Neutrophil (primary cell): ENCODE measurements around the gene AHNAK.

ENCODE experiments used
- H3K27ac ChIP-seq: fragments of 200-600 bp; sonication (generic); 2 replicates; pipeline ENCODE4 v1.5.1; 2016; ENCODE audit warnings: mild to moderate bottlenecking, moderate library complexity
- H3K27me3 ChIP-seq: fragments of 200-600 bp; sonication (generic); 2 replicates; pipeline ENCODE4 v1.6.0; 2016; ENCODE audit warnings: mild to moderate bottlenecking
- H3K36me3 ChIP-seq: fragments of 200-600 bp; sonication (generic); 2 replicates; pipeline ENCODE4 v1.5.1; 2017
- H3K4me1 ChIP-seq, 2 experiments: fragments of 200-600 bp in 1 of 2; sonication (generic) in 1 of 2; 1 replicate in 1 of 2; 2 replicates in 1 of 2; pipeline versions ENCODE4 v1.5.1 to v1.6.1; 2013 to 2016; ENCODE audit warnings: low read depth in 1 of 2, low read length in 1 of 2, mild to moderate bottlenecking in 1 of 2, moderate library complexity in 1 of 2; ENCODE audit not compliant: control insufficient read depth in 1 of 2, insufficient read depth in 1 of 2
- H3K4me3 ChIP-seq, 2 experiments: fragments of 200-600 bp in 1 of 2; sonication (generic) in 1 of 2; 1 replicate in 1 of 2; 2 replicates in 1 of 2; pipeline ENCODE4 v1.5.1; 2013 to 2016; ENCODE audit warnings: low read depth in 1 of 2, low read length in 1 of 2, mild to moderate bottlenecking in 1 of 2, moderate library complexity in 1 of 2
- H3K9me3 ChIP-seq: fragments of 200-600 bp; sonication (generic); 2 replicates; pipeline ENCODE4 v1.5.1; 2016
- TF ChIP-seq, protein P1 (sequence below): fragments of 200-600 bp; sonication (generic); IDR thresholded peaks from 2 replicates; pipeline ENCODE4 v1.5.1; 2016; ENCODE audit warnings: antibody characterized with exemption

The AHNAK gene

GRCh38 chr11:62423012-62423411, 123.6 kb downstream of the AHNAK start:
- no peak overlapping the region for H3K4me3 ChIP-seq
- H3K4me1 ChIP-seq, result peaks cover 8 to 18% of the 10 kb centered on the region in 2 experiments
- peaks cover 12% of the 10 kb centered on the region for H3K27me3 ChIP-seq
- H3K27ac ChIP-seq, result no peak overlapping the region
- no peaks in the 10 kb centered on the region for H3K9me3 ChIP-seq
- TF ChIP-seq, protein P1, sequence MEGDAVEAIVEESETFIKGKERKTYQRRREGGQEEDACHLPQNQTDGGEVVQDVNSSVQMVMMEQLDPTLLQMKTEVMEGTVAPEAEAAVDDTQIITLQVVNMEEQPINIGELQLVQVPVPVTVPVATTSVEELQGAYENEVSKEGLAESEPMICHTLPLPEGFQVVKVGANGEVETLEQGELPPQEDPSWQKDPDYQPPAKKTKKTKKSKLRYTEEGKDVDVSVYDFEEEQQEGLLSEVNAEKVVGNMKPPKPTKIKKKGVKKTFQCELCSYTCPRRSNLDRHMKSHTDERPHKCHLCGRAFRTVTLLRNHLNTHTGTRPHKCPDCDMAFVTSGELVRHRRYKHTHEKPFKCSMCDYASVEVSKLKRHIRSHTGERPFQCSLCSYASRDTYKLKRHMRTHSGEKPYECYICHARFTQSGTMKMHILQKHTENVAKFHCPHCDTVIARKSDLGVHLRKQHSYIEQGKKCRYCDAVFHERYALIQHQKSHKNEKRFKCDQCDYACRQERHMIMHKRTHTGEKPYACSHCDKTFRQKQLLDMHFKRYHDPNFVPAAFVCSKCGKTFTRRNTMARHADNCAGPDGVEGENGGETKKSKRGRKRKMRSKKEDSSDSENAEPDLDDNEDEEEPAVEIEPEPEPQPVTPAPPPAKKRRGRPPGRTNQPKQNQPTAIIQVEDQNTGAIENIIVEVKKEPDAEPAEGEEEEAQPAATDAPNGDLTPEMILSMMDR, result no peak
- H3K36me3 ChIP-seq, result no peaks in the 10 kb centered on the region

- H3K4me1 ChIP-seq, result peaks cover 7 to 9% of the 10 kb centered on the region in 2 experiments
- no peak overlapping the region for H3K27ac ChIP-seq
- H3K36me3 ChIP-seq, result no peaks in the 10 kb centered on the region
- no peak overlapping the region for H3K4me3 ChIP-seq
- no peaks in the 10 kb centered on the region for H3K9me3 ChIP-seq
- TF ChIP-seq, protein P1, result no peak
- peaks cover 12% of the 10 kb centered on the region for H3K27me3 ChIP-seq
Measured at GRCh38 chr11:62421996-62422395, 124.6 kb downstream of the AHNAK start.

- H3K27ac ChIP-seq, result no peak overlapping the region
- H3K9me3 ChIP-seq, result no peaks in the 10 kb centered on the region
- no peak overlapping the region for H3K4me3 ChIP-seq
- TF ChIP-seq, protein P1, result no peak
- H3K36me3 ChIP-seq, result no peaks in the 10 kb centered on the region
- peaks cover 12% of the 10 kb centered on the region for H3K27me3 ChIP-seq
- no peaks in the 10 kb centered on the region for H3K4me1 ChIP-seq
Measured at GRCh38 chr11:62420882-62421281, 125.7 kb downstream of the AHNAK start.

- Histone ChIP-seq H3K27me3 (peaks cover 12% of the 10 kb centered on the region), H3K27ac (no peak overlapping the region), H3K4me1 (no peaks in the 10 kb centered on the region), H3K4me3 (no peak overlapping the region), H3K36me3 (no peaks in the 10 kb centered on the region), H3K9me3 (no peaks in the 10 kb centered on the region)
- TF ChIP-seq, protein P1, result no peak
Measured at GRCh38 chr11:62419943-62420342, 126.7 kb downstream of the AHNAK start.

GRCh38 chr11:62419314-62419929, 127.2 kb downstream of the AHNAK start:
- Histone ChIP-seq H3K9me3 (no peaks in the 10 kb centered on the region), H3K27ac (no peak overlapping the region), H3K4me3 (no peak overlapping the region), H3K4me1 (no peaks in the 10 kb centered on the region), H3K27me3 (peaks cover 10% of the 10 kb centered on the region), H3K36me3 (no peaks in the 10 kb centered on the region)
- TF ChIP-seq, protein P1, result no peak
